HepG2 (cell line): ENCODE results near the gene PRDM7. TPM values are rescaled to one million over a fixed set of nuclear protein-coding genes. Genes with fewer than 3 reads are reported as not detected.

Experiments
- CEBPG ChIP-seq: IDR thresholded peaks from 2 replicates; pipeline ENCODE4 v1.6.1; 2016
- DMAP1 ChIP-seq: IDR thresholded peaks from 2 replicates; pipeline ENCODE4 v1.6.1; 2016
- EEA1 ChIP-seq: sonication (generic); formaldehyde crosslinking; IDR thresholded peaks from 2 replicates; pipeline ENCODE4 v1.5.1; 2020; ENCODE audit warnings: mild to moderate bottlenecking, missing genetic modification reagents, borderline replicate concordance
- FOSL2 ChIP-seq: sonication (generic); formaldehyde crosslinking; IDR thresholded peaks from 2 replicates; pipeline ENCODE4 v1.4.0; 2020; ENCODE audit warnings: missing genetic modification reagents
- FOXA3 ChIP-seq: IDR thresholded peaks from 2 replicates; pipeline ENCODE4 v1.6.1; 2016; ENCODE audit warnings: missing genetic modification reagents, missing compliant biosample characterization
- HOXA9 ChIP-seq: sonication (generic); formaldehyde crosslinking; IDR thresholded peaks from 2 replicates; pipeline ENCODE4 v1.8.1; 2022; ENCODE audit warnings: missing genetic modification reagents, mild to moderate bottlenecking, moderate library complexity, borderline replicate concordance
- NFKBIZ ChIP-seq: IDR thresholded peaks from 2 replicates; pipeline ENCODE4 v1.6.1; 2018; ENCODE audit warnings: missing genetic modification reagents, missing compliant biosample characterization
- SIN3A ChIP-seq: IDR thresholded peaks from 2 replicates; pipeline ENCODE4 v1.6.1; 2011; ENCODE audit warnings: low read depth, mild to moderate bottlenecking, control low read depth, low read length, borderline replicate concordance
- SRSF9 ChIP-seq: fragments of 200-400 bp; formaldehyde crosslinking; IDR thresholded peaks from 2 replicates; pipeline ENCODE4 v1.6.1; 2018; ENCODE audit warnings: borderline replicate concordance, mild to moderate bottlenecking, low read depth, low read length; ENCODE audit not compliant: insufficient read depth, poor library complexity, severe bottlenecking
- TP53 ChIP-seq: sonication (generic); formaldehyde crosslinking; conservative IDR thresholded peaks from 2 replicates; pipeline ENCODE4 v1.4.0; 2020; ENCODE audit warnings: missing genetic modification reagents
- ZNF101 ChIP-seq: sonication (generic); formaldehyde crosslinking; IDR thresholded peaks from 2 replicates; pipeline ENCODE4 v1.4.0; 2020; ENCODE audit warnings: mild to moderate bottlenecking, low read depth, missing genetic modification reagents, borderline replicate concordance
- ZNF432 ChIP-seq: sonication (generic); formaldehyde crosslinking; IDR thresholded peaks from 2 replicates; pipeline ENCODE4 v1.5.0; 2020; ENCODE audit warnings: missing genetic modification reagents, mild to moderate bottlenecking, borderline replicate concordance
- ZNF546 ChIP-seq: sonication (generic); formaldehyde crosslinking; conservative IDR thresholded peaks from 2 replicates; pipeline ENCODE4 v1.8.1; 2023; ENCODE audit warnings: mild to moderate bottlenecking, missing genetic modification reagents
- ZNF672 ChIP-seq: sonication (generic); formaldehyde crosslinking; IDR thresholded peaks from 2 replicates; pipeline ENCODE4 v1.8.1; 2022; ENCODE audit warnings: missing genetic modification reagents
- ZNF674 ChIP-seq: sonication (generic); formaldehyde crosslinking; IDR thresholded peaks from 2 replicates; pipeline ENCODE4 v1.5.0; 2020; ENCODE audit warnings: low read depth, mild to moderate bottlenecking, missing genetic modification reagents
- polyA plus RNA-seq, 8 experiments: library from polyadenylated mRNA; depleted of rRNA in 3 of 8; stranded (reverse) in 7 of 8; unstranded in 1 of 8; fragments of >200 nt; fragmentation: Illumina TruSeq in 4 of 8; extraction: Trizol in 4 of 8; gene quantifications; 2 replicates each; pipeline versions ENCODE4 v1.2.1 to v1.2.3, GENCODE V29; 2011 to 2016; ENCODE audit warnings: low read depth in 4 of 8, missing spikeins in 1 of 8, mixed read lengths in 1 of 8; ENCODE audit not compliant: insufficient read depth in 1 of 8
- total RNA-seq, 5 experiments: library from RNA; depleted of rRNA; stranded (reverse); fragments of >200 nt; fragmentation: Illumina TruSeq; extraction: Trizol; gene quantifications; 2 replicates each; pipeline ENCODE4 v1.2.3, GENCODE V29; 2016; ENCODE audit warnings: low read depth in 1 of 5
- TF ChIP-seq, protein P1 (sequence below): IDR thresholded peaks from 2 replicates; pipeline ENCODE4 v1.6.1; 2016; ENCODE audit warnings: low read depth, borderline replicate concordance
- TF ChIP-seq, protein P2 (sequence below): IDR thresholded peaks from 2 replicates; pipeline ENCODE4 v1.6.1; 2016; ENCODE audit warnings: missing compliant biosample characterization, missing genetic modification reagents, borderline replicate concordance
- TF ChIP-seq, protein P3 (sequence below): sonication (generic); formaldehyde crosslinking; IDR thresholded peaks from 2 replicates; pipeline ENCODE4 v1.4.0; 2020; ENCODE audit warnings: missing genetic modification reagents
- TF ChIP-seq, protein P4 (sequence below): sonication (generic); formaldehyde crosslinking; IDR thresholded peaks from 2 replicates; pipeline ENCODE4 v1.8.0; 2022; ENCODE audit warnings: low read depth, missing genetic modification reagents
- TF ChIP-seq, protein P5 (sequence below): sonication (generic); formaldehyde crosslinking; IDR thresholded peaks from 2 replicates; pipeline ENCODE4 v1.4.0; 2020; ENCODE audit warnings: mild to moderate bottlenecking, missing genetic modification reagents

Gene PRDM7
- total and polyA plus RNA-seq, 2 of the 13 experiments (the other 11 are each of a cell fraction or from before 2014, with no cell fraction given), result not detected

DNA sequence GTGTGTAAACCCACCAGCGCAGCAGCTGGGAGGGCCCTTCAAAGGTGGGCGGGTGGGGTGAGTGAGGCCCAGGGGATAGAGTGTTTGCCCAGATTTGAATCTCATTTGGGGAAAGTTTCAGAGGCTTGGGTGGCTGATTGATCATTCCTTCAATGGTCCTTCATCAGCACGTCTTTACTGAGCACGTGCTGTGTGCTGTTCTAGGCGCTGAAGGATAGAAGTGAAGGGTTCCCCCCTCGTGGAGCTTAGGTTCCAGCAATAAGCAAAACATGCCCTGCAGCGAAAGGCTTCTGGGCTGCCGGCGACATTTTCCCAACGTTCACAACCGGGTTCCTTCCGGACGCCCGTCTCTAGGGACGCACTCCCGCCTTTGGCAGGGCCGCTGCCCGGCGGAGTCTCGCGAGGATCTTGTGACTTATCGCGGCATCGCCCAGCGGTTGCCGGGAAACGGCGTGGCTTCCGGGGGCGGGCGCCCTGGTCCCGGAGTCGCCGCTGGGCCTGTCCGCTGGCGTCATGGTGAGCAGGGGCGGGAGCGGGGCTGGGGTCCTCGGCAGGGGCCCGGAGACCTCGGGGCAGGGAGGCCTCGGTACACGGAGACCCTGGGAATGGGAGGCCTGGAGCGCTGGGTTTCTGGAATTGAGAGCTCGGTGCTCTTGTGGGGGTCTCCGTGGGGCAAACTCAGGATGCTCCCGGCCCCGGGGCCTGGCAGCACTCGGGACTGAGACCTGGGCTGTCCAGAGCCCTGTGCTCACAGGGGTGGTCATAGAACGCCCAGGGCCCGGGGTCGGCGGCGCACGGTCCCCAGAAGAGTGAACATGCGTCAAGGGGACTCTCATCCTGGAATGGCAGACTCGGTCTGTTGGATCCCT is 54.7 kb downstream of the PRDM7 start (continued):
- TF ChIP-seq FOXA3 (CRISPR knock-in tag), result peak; percentile 42; the same call in 1 of the 2 replicates
- TF ChIP-seq DMAP1 (CRISPR knock-in tag), result peak; percentile 84; the same call in 1 of the 2 replicates
- TF ChIP-seq EEA1, result peak; percentile 83; the same call in 1 of the 2 replicates
- TF ChIP-seq ZNF674, result no peak
- TF ChIP-seq ZNF672 (CRISPR knock-in tag), result no peak
- TF ChIP-seq, protein P1, sequence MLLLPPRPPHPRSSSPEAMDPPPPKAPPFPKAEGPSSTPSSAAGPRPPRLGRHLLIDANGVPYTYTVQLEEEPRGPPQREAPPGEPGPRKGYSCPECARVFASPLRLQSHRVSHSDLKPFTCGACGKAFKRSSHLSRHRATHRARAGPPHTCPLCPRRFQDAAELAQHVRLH (CRISPR knock-in tag), result peak; percentile 90; the same call in 1 of the 2 replicates
- TF ChIP-seq ZNF101 (CRISPR knock-in tag), result peak; percentile 78; the same call in 1 of the 2 replicates
- no peak for TF ChIP-seq ZNF432 (CRISPR knock-in tag)
- TF ChIP-seq, protein P2, sequence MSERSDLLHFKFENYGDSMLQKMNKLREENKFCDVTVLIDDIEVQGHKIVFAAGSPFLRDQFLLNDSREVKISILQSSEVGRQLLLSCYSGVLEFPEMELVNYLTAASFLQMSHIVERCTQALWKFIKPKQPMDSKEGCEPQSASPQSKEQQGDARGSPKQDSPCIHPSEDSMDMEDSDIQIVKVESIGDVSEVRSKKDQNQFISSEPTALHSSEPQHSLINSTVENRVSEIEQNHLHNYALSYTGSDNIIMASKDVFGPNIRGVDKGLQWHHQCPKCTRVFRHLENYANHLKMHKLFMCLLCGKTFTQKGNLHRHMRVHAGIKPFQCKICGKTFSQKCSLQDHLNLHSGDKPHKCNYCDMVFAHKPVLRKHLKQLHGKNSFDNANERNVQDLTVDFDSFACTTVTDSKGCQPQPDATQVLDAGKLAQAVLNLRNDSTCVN (CRISPR knock-in tag), result peak; percentile 61; the same call in 1 of the 2 replicates
- TF ChIP-seq, protein P3, sequence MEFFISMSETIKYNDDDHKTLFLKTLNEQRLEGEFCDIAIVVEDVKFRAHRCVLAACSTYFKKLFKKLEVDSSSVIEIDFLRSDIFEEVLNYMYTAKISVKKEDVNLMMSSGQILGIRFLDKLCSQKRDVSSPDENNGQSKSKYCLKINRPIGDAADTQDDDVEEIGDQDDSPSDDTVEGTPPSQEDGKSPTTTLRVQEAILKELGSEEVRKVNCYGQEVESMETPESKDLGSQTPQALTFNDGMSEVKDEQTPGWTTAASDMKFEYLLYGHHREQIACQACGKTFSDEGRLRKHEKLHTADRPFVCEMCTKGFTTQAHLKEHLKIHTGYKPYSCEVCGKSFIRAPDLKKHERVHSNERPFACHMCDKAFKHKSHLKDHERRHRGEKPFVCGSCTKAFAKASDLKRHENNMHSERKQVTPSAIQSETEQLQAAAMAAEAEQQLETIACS (CRISPR knock-in tag), result no peak
- 0 out of 2 replicates have a peak, but pooled peaks have one; percentile 44 for TF ChIP-seq NFKBIZ (CRISPR knock-in tag)
- peak; percentile 99 for TF ChIP-seq SIN3A
- no peak for TF ChIP-seq SRSF9
- TF ChIP-seq, protein P4, sequence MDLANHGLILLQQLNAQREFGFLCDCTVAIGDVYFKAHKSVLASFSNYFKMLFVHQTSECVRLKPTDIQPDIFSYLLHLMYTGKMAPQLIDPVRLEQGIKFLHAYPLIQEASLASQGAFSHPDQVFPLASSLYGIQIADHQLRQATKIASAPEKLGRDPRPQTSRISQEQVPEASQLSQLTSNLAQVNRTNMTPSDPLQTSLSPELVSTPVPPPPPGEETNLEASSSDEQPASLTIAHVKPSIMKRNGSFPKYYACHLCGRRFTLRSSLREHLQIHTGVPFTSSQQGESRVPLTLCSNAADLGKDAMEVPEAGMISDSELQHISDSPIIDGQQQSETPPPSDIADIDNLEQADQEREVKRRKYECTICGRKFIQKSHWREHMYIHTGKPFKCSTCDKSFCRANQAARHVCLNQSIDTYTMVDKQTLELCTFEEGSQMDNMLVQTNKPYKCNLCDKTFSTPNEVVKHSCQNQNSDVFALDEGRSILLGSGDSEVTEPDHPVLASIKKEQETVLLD (CRISPR knock-in tag), result peak; percentile 66; the same call in 1 of the 2 replicates
- peak; percentile 68 for TF ChIP-seq ZNF546 (CRISPR knock-in tag)
- peak; percentile 71 for TF ChIP-seq FOSL2
- peak; percentile 43 for TF ChIP-seq CEBPG (CRISPR knock-in tag)
- 0 out of 2 replicates have a peak, but pooled peaks have one; percentile 14 for TF ChIP-seq TP53 (CRISPR knock-in tag)
- TF ChIP-seq, protein P5, sequence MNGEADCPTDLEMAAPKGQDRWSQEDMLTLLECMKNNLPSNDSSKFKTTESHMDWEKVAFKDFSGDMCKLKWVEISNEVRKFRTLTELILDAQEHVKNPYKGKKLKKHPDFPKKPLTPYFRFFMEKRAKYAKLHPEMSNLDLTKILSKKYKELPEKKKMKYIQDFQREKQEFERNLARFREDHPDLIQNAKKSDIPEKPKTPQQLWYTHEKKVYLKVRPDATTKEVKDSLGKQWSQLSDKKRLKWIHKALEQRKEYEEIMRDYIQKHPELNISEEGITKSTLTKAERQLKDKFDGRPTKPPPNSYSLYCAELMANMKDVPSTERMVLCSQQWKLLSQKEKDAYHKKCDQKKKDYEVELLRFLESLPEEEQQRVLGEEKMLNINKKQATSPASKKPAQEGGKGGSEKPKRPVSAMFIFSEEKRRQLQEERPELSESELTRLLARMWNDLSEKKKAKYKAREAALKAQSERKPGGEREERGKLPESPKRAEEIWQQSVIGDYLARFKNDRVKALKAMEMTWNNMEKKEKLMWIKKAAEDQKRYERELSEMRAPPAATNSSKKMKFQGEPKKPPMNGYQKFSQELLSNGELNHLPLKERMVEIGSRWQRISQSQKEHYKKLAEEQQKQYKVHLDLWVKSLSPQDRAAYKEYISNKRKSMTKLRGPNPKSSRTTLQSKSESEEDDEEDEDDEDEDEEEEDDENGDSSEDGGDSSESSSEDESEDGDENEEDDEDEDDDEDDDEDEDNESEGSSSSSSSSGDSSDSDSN, result peak; percentile 72
- no peak for TF ChIP-seq HOXA9 (CRISPR knock-in tag)
